Umbilical cord (tissue), 2 donors: Measurements from ENCODE around the gene YBX3. TPM values are rescaled to one million over a fixed set of nuclear protein-coding genes. Genes with fewer than 3 reads are reported as not detected.

Experiments used
- DNase-seq: peaks from one replicate; pipeline ENCODE4 v3.0.0-alpha.2; 2015; ENCODE audit warnings: low spot score
- total RNA-seq: library from RNA; depleted of rRNA; stranded (reverse); fragments of >200 nt; gene quantifications from one replicate; pipeline ENCODE4 v1.2.3, GENCODE V29; 2014; ENCODE audit warnings: low replicate concordance; ENCODE audit not compliant: insufficient read depth

Gene YBX3
- total RNA-seq, 1 donor from 2014 or later: 121 TPM

- DNase-seq: peak; percentile 94
These were observed 1.2 kb downstream of the YBX3 start for GRCh38 chr12:10721651-10722501.

GRCh38 chr12:10720974-10721650 is 2.0 kb downstream of the YBX3 start:
- peak; percentile 24 for DNase-seq

- DNase-seq: no peak
These were observed 3.6 kb downstream of the YBX3 start for GRCh38 chr12:10719482-10719881.

- DNase-seq: peak; percentile 69
These were observed 4.8 kb downstream of the YBX3 start for GRCh38 chr12:10718279-10718821.

GRCh38 chr12:10717410-10717809 is 5.7 kb downstream of the YBX3 start:
- peak; percentile 56 for DNase-seq

GRCh38 chr12:10716704-10717315 is 6.3 kb downstream of the YBX3 start:
- peak; percentile 89 for DNase-seq

- DNase-seq: no peak
These were observed 6.8 kb downstream of the YBX3 start for GRCh38 chr12:10716277-10716676.

- no peak for DNase-seq
These were observed 7.6 kb downstream of the YBX3 start for GRCh38 chr12:10715491-10715890.

- no peak for DNase-seq
These were observed 13.3 kb downstream of the YBX3 start for GRCh38 chr12:10709808-10710207.

GRCh38 chr12:10708862-10709261 is 14.3 kb downstream of the YBX3 start:
- DNase-seq: no peak

- no peak for DNase-seq
These were observed 17.5 kb downstream of the YBX3 start for GRCh38 chr12:10705655-10706054.

- no peak for DNase-seq
These were observed 21.3 kb downstream of the YBX3 start for GRCh38 chr12:10701843-10702242.

- no peak for DNase-seq
These were observed 21.9 kb downstream of the YBX3 start for GRCh38 chr12:10701131-10701681.

GRCh38 chr12:10700581-10700980 is 22.5 kb downstream of the YBX3 start:
- no peak for DNase-seq

GRCh38 chr12:10697862-10698261 is 25.3 kb downstream of the YBX3 start:
- DNase-seq: no peak

- no peak for DNase-seq
These were observed 26.0 kb downstream of the YBX3 start for GRCh38 chr12:10697156-10697555.

- DNase-seq: no peak
These were observed 32.2 kb downstream of the YBX3 start for GRCh38 chr12:10690906-10691305.

- no peak for DNase-seq
These were observed 34.0 kb downstream of the YBX3 start for GRCh38 chr12:10689146-10689545.

GRCh38 chr12:10688042-10688441 is 35.1 kb downstream of the YBX3 start:
- DNase-seq: no peak

GRCh38 chr12:10673659-10674384 is 49.3 kb downstream of the YBX3 start, which contains the start of gene STYK1:
Gene STYK1, minus strand, starts transcription at chr12:10674052. Its CDS starts 39,434 bp downstream, at chr12:10634618.
- peak; percentile 50 for DNase-seq

GRCh38 chr12:10672231-10672868 is 50.8 kb downstream of the YBX3 start:
- DNase-seq: no peak
